ENCODE data around the gene ELMO1. TPM values are rescaled to one million over a fixed set of nuclear protein-coding genes. Genes with fewer than 3 reads are reported as not detected.

Gene ELMO1
- total RNA-seq, 1 donor from 2014 or later, result 21.2 TPM

DNA sequence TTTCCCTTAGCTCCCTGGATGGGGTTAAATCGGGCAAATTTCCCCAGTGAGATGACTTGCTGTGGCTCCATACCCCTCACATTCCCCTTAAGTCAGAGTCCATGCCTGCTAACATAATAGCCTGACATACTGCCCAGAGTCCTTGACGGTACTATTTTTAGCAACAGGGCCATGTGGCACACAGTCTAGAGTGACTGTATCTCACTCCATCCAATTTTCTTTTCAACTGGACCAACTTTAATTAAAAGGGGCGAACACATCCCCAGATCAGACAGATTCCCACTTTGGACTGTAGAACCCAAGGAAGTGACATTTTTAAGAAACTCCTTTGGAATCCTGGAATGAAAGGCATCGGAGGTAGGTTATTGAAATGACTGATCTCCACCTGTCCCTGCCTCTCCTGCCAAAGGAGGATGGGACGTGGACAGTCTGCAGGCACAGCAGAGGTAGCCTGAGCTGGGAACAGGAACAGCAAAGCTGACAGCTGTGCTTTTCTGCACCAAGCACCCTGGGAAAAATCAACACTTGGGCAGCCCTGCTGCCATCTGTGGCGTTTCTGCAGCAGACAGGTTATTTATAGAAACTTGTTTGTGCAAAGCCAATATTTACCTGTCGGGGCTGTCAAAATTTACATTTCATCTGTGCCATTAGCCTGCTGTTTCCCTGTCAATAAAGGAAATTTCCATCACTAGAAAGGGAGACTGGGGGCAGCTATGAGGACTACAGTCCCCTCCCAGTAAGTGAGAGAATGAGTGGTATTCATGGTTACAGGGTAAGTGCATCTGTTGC lies 502.9 kb downstream of the ELMO1 start:
- DNase-seq (ENCODE audit: low spot score) (peak; percentile 49), ATAC-seq (peak; percentile 67)

DNA sequence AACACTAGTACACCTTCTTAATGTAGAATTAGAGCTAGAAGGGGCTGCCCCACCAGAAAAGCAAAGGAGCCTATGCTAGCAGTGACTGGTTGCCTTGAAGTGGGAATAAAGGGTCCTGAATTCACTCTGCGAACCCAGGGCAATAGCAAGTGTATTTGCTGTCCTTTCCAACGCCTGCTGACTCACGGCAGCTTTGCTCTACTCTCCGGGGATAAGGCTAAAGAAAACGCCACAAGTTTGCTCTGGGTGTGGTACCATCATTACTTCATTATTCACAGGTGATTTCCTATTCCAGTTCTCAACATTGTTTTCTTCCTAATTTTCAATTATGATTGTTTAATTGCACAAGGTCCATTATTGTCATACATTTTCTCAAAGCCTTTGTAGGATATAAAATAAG lies 503.8 kb downstream of the ELMO1 start:
- no peak for ATAC-seq
- no peak for DNase-seq (ENCODE audit: low spot score)

DNA sequence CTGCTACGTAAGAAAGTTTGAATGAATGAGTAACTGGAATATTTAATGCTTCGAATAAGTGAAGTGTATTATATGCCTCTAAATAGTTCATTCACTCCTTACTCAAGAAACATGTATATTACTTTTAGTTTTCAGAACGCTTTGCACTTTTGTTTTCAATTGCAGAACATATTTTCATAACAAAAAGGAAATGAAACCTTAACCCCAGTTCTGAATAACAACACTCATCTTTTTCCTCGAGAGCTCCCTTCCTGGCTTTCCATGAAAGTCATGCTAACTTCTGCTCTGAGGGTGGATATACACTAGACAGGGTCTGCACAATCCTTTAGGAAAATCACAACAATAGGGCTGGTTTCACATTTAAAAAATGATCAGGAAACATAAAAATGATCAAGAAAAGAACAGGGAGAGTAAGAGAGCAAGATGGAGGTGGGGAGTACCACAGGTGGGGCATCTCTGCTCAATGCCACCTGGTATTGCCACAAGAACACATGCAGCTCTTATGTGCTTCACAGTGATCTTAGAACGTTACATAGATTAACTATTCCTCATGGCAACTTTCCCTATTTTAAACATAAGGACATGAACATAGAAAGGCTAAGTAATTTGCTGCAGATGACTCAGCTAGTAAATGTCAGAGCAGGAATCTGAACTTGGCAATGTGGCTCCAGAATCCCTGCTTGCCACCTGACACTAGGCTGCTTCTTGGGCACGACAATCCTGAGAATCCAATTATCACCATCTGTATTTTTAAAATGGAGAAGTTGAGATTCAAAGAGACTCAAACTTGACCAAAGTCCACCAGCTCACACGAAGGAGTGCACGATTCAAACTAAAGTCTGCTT lies 504.9 kb downstream of the ELMO1 start:
- DNase-seq (ENCODE audit: low spot score) (no peak), ATAC-seq (no peak)

DNA sequence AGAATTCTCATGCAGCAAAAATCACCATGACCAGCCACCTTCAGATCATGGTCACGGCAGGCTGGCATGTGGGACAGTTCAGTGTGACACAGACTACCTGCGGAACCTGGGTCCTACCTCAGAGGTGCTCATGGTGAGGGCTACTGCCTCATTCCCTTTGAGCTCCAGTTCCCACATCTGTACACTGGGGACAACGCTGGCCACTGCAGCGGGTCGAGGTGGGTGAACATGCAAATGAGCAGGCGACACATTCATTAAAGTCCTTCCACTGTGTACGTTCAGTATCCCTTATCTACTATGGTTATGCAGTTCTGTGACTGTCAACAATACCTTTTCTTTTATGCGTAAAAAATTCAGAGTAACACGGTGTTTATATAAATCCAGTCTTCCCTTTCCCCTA lies 505.7 kb downstream of the ELMO1 start:
- DNase-seq (ENCODE audit: low spot score) (no peak), ATAC-seq (no peak)

DNA sequence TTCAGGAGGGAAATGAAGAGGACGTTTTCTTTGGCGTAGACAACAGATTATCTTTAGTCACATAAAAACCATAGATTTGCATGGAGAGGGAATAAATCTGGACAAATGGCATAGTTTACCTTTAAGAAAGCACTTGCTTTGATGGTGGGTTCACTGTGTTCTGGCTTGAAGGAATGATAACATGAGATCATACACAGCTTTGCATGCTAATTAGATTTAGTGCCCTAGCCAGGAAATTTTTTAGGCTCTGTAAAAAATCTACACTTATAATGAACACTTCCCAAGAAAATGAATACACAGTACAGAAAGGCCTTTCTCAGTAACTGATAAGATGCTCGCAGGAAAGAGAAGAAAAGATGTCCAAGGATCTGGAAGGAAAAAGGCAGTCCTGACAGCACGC lies 506.1 kb downstream of the ELMO1 start:
- DNase-seq (ENCODE audit: low spot score), result no peak
- no peak for ATAC-seq

DNA sequence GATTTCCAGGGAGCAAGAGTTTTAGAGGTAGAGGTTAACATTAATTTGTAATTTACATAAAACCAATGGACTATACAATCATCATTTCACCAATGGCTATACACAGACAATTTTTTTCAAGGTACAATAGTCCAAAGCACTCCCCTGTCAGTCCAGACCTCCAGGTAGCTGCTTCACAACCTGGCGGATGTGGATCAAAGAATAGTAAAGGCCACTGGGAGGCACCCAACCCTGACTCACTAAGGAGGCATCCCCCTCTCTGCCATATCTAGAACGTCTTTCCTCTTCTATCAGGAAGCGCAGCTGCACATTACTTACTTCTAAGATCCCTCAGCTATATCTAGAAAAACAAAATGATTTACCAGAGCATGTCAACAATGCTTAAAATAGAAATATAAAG lies 506.6 kb downstream of the ELMO1 start:
- ATAC-seq (no peak), DNase-seq (ENCODE audit: low spot score) (no peak)

DNA sequence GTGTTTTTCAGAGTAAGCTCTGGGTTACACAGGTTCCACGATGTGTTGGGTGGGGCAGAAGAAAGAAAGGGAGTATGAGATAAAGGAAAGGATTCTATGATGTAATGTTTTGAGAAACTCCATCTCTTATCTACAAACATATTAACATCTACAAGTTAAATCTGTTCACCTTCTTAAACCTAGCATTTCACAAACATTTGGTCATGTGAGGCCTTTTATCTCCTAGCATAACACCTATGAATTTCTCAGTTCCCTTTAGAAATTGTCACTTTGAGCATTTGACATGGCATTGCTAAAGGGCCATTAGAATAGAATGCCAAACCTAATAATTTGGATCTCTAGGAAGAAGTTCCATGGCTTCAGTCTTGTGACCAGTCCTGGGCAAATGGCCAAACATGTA lies 507.3 kb downstream of the ELMO1 start:
- ATAC-seq (no peak), DNase-seq (ENCODE audit: low spot score) (no peak)

DNA sequence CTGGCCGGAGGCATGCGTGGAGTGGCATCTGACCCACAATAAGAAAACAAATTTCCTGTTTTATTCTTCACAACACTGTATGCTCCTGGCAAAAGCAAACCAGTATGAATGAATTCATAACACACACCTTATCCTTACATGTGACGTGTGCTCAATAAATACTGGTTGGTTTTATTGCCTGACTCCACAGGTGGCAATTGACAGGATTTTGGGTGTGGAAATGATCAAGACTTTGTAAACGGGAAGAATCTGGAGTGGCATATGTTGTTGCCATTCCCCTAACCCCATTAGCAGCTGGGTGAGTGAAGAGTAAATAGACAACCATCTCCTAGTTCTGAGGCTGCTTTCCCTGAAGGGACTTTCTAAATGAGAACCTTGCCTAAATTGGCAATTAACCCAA lies 508.8 kb downstream of the ELMO1 start:
- DNase-seq (ENCODE audit: low spot score) (no peak), ATAC-seq (no peak)

DNA sequence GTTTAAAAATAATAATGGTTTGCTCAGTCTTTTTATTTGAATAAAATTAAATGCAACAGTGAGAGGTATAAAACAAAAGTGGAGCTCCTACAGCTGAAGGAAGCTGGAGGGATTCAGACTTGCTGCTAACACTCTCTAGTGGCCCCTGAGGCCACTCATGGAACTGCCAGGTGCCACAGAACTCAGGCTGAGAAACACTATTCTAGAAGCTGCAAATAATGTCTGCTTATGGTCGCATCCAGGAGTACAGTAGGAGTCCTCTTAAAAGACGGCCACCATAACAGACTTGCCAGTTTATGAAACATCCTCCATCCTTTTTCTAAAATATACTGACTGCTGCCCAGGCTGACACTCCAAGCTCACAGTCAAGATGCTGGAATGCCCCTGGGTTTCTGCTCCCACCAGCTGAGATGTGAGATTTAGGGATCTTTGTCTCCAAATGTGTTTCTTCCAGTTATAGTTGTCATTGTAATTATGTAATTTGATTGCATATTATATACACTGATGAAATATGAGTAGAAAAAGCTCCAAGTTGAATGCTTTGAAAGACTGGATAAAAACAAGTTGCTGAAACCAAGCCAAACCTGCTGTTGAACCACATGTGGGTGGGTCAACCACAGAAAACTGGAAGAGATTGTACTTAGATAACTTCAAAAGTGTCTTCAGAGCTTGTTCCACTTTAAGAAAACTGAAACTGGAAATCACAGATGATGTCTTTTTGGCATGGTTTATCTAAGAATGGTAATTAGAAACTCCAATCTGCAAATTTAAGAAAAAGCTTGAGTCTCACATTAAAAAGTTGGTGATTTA lies 510.7 kb downstream of the ELMO1 start:
- no peak for ATAC-seq

DNA sequence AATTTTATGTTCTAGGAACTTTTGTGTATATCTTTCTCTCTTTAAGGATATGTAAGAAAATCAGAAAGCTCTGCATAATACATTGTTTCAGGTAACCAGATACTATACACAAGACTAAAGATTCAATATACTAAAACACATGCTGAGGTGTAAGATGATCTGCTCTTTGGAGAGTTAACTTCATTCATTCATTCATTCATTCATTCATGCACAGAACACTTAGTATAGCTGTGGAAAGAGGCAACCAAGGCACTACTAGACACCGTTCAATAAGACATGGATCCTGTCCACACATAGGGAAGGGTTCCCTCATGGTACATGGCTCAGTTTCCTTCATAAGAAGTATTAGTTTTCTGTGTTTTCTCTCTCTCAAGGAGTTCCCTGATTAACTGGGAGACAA lies 516.8 kb downstream of the ELMO1 start:
- no peak for ATAC-seq
- no peak for DNase-seq (ENCODE audit: low spot score)

More for the DNA sequence above, 510.7 kb downstream of the ELMO1 start:
- no peak for DNase-seq (ENCODE audit: low spot score)

DNA sequence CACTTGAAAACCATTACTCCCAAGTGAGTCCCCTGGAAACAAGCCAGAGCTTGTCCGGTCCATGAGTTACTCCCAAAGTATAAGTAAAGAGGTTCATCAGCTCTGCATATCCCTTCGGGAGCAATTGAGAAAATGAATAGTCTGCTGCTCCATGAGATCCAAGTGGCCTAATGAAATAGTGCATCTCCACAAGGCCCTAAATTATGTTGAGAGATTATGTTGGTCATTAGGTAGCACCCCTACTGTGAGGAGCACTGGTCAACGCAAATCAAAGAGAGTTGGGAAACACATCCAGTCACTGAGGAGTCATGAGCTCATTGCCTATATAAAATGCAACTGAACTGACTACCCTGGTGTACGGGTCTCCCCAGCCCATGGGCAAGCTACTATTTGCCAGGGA lies 518.9 kb downstream of the ELMO1 start:
- no peak for ATAC-seq
- no peak for DNase-seq (ENCODE audit: low spot score)

DNA sequence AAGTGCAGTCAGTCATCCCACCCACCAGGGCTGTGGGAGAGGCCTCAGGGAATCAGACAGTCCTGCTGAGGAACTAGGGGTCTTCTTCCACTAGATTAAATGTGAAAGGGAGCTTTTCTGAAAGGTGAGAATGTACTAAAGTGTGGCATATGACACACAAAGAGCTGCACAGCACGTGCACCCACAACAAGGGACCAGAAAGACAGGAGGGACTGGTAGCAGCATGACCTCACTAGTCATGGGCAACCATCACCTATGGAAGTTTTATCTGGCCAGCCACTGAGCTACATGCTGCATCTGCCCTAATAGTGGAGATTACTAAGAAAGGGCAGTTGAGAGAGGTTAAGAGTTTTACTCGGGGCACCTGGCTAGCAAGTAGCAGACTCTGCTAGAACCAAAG lies 519.9 kb downstream of the ELMO1 start:
- no peak for DNase-seq (ENCODE audit: low spot score)
- ATAC-seq, result no peak

DNA sequence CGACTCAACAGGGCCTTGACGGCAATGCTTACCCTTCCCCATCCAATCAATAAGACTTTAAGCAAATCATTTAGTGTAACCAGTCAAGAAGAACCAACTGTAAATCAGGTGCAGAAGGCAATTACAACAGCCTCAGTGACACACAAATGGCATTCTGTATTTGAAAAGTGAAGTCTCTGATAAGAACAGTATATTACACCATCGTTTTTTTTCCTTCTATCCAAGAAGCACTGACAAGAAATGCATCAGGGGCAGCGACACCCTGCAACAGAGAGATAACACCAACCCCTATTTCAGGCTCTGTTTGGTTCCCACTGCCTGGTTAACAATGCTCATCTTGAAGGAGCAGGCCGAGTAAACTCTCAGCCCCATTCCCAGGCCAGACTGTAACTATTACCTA lies 520.4 kb downstream of the ELMO1 start:
- no peak for ATAC-seq
- no peak for DNase-seq (ENCODE audit: low spot score)

DNA sequence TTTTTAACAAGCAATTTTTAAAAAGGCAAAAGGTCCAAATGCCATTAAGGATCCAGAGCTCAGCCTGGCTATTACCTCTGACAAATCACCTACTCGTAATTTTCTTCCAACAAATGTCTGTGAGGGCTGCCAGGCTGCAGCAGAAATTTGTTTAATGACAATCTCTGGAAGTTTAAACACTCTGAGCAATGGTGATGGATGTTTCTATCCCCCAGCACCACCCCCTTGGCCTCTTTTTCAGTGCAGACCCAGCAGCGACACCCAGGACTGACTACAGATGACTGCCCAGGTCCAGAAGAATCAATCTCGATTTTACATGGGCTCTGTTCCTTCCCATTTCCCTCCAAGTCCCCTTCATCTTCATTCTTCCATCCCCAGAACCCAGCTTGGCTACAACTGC lies 523.0 kb downstream of the ELMO1 start:
- ATAC-seq, result no peak
- DNase-seq (ENCODE audit: low spot score), result no peak

DNA sequence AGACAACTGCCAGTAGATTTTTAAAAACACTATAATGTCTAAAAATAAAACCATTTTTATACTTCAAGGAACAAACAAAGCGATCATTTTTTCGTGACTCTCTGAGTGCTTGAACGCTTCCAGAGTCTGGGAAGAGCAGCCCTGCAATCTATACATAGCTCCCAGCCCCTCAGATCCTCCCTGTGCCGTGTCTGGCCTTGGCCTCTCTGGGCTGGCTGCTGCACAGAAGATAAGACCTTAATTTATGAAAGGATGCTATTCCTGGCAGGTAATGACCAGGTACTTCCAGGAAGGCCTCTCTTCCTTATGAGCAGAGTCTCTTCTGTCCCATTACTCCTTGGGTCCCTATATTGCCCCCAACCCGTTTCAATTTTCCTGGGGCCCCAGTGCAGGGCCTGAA lies 523.5 kb downstream of the ELMO1 start:
- ATAC-seq (no peak), DNase-seq (ENCODE audit: low spot score) (no peak)

DNA sequence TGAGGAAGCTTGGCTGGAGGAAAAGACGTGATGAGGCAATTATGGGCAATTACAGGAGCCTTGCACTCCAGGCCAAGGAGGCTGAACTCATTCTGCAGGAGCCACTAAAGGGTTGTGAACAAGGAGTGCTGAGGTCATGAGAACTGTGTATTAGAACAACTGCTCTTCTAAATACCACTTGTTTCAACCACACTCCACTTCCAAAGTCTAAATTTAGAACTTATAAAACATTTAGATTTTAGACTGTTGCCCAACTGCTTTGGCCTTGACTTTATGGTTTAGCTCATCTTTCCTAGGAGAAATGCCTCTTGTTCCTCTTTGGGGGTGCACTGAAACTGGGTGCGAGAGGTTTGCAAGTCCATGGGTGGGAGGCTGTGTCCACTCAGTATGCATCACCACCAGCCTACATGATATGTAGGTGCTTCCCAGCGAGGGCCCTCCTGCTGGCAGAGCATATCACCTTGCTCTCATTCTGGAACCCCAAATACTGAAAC lies 524.7 kb downstream of the ELMO1 start:
- DNase-seq (ENCODE audit: low spot score), result no peak
- ATAC-seq, result no peak

DNA sequence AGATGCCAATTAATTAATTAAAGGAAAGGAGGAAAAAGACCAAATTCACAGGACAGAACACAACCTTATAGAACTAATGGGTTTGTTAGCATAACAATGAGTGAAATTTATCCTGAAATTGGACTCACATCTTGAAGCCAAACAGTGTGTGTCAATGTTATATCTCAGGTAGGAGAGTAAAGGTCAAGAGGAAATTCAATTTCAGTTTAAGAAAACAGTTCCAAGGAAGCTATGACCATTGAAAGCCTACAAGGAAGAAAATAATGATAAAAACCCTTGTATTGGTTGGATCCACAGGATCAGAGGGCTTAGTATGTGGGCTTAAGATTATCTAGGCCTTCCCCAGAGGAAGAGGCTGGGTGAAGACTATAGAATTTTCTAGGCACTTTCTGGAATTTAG lies 525.5 kb downstream of the ELMO1 start:
- no peak for ATAC-seq
- no peak for DNase-seq (ENCODE audit: low spot score)

DNA sequence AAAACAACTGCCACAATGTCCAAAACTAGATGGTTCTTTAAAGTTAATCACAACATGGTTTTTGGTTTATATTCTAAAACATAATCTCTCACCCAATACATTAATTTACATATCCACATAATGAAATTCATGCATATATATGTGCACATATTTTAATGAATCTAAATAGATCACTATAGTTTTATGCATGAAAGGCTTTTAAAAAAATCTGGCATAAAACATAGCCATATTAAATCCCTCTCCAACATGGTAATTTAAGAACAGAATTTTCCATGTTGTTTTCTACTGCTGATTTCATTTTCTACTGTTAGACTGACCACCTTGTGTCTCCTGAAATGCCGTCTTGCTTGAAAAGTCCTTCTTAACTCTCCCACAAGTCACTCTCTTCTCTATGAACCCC lies 528.2 kb downstream of the ELMO1 start:
- ATAC-seq (no peak), DNase-seq (ENCODE audit: low spot score) (no peak)

DNA sequence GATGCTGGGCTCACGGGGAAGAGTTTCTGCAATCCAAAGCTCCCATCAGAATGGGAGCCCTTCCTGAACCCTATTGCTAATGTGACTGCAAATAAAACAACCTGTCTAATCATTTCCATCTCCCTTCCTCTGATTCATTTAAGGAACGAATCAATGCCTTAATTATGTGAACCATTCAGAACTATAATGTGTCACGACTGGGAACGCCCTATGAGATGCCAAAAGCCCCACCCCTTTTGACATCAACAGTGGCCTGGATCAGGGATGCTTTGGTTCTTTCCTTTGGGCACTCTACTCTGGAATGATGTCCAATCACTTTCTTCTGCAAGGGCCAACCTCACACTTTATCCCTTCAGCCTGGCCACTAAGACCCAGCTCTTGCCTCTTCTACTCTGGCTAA lies 528.9 kb downstream of the ELMO1 start:
- DNase-seq (ENCODE audit: low spot score), result no peak
- no peak for ATAC-seq

DNA sequence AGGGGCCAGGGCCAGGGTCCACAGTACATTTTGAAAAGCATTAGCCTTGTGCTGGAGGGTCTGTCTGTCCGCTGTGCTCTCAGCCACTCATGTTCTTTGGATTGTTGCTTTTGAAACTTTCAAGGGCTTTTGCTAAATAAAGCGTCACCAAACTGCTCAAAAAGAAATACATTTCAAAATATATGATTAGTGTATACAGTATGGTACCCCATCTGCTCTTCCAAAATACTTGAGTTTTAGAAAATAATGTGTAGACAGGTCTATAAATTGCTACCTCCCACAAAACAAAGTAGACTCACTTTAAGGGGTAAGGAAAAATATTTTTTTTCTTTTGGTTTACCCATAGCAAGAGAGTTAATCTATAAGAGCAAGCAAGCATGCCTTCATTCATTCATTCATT lies 530.1 kb downstream of the ELMO1 start:
- DNase-seq (ENCODE audit: low spot score) (no peak), ATAC-seq (no peak)

DNA sequence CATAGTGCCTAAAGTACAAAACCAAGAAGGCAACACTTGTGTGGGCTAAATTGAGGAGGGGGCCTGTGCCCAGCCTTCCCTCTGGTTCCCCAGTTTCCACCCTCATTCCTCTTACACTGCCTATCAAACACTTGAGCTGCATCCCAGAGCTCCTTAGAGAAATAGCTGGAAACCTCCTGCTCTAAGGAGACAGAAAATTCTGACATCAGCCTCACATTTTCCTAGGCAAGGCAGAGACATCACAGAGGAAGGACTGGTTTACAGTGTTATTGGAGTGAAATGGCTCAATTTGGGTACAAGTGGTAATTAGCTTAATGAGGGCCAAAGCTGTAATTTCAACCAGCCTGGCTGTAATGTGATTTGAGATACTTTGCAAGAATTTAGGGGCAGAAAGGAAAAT lies 532.0 kb downstream of the ELMO1 start:
- ATAC-seq (no peak), DNase-seq (ENCODE audit: low spot score) (no peak)

All from left lobe of liver (tissue), 2 donors.